GM18502 (cell line): ENCODE measurements around the gene GNB5.

Experiments used
- ATAC-seq: cut with Tn5 transposase; IDR thresholded peaks from one replicate; pipeline ENCODE4 v1.9.1; 2021; ENCODE audit warnings: mild to moderate bottlenecking; ENCODE audit not compliant: unreplicated experiment, poor library complexity

GNB5 gene

GRCh38 chr15:52115598-52116427 lies 75.4 kb downstream of the GNB5 start:
- no peak for ATAC-seq

GRCh38 chr15:52114261-52115055 lies 76.7 kb downstream of the GNB5 start:
- ATAC-seq: no peak

GRCh38 chr15:52113708-52114107 lies 77.5 kb downstream of the GNB5 start:
- no peak for ATAC-seq

- ATAC-seq: no peak
Measured at GRCh38 chr15:52113235-52113634, 78.0 kb downstream of the GNB5 start.

GRCh38 chr15:52112203-52112750 lies 78.9 kb downstream of the GNB5 start:
- peak; percentile 51 for ATAC-seq

- no peak for ATAC-seq
Measured at GRCh38 chr15:52111517-52112202, 79.5 kb downstream of the GNB5 start.

GRCh38 chr15:52109559-52110451 lies 81.4 kb downstream of the GNB5 start:
- ATAC-seq: peak; percentile 51

- ATAC-seq: no peak
Measured at GRCh38 chr15:52107238-52107637, 84.0 kb downstream of the GNB5 start.

GRCh38 chr15:52106641-52107040 lies 84.6 kb downstream of the GNB5 start:
- no peak for ATAC-seq

GRCh38 chr15:52105846-52106245 lies 85.3 kb downstream of the GNB5 start:
- no peak for ATAC-seq

- peak; percentile 51 for ATAC-seq
Measured at GRCh38 chr15:52104532-52105004, 86.6 kb downstream of the GNB5 start.

- peak; percentile 82 for ATAC-seq
Measured at GRCh38 chr15:52103217-52104207, 87.7 kb downstream of the GNB5 start.

GRCh38 chr15:52102463-52102862 lies 88.7 kb downstream of the GNB5 start:
- ATAC-seq: no peak

- no peak for ATAC-seq
Measured at GRCh38 chr15:52101542-52102323, 89.5 kb downstream of the GNB5 start.

- ATAC-seq: no peak
Measured at GRCh38 chr15:52100807-52101442, 90.3 kb downstream of the GNB5 start.

- ATAC-seq: no peak
Measured at GRCh38 chr15:52099651-52100272, 91.4 kb downstream of the GNB5 start.

GRCh38 chr15:52098323-52098722 lies 92.9 kb downstream of the GNB5 start:
- no peak for ATAC-seq
